Fibroblast of skin of scalp (primary cell): ENCODE measurements around the gene ASPSCR1.
A peak's percentile ranks its signal among the peaks of the same experiment; 100 is the strongest.
"Not testable (repeated sequence)": the region's sequence is repeated elsewhere in the genome, so short reads cannot be mapped to it uniquely, and the experiment has no call there.

Source experiments
- DNase-seq: peaks from one replicate; pipeline ENCODE4 v3.0.0-alpha.2; 2013

Gene ASPSCR1

GRCh38 chr17:81941484-81942166 is 35.8 kb upstream of the ASPSCR1 start:
- DNase-seq, result no peak

GRCh38 chr17:81942167-81942553 is 35.3 kb upstream of the ASPSCR1 start:
- DNase-seq, result no peak

GRCh38 chr17:81944858-81945257 is 32.6 kb upstream of the ASPSCR1 start:
- DNase-seq, result no peak

- DNase-seq, result no peak
Observed at GRCh38 chr17:81947189-81947588, 30.2 kb upstream of the ASPSCR1 start, which contains the start of gene MYADML2. MYADML2 (minus strand) TSS chr17:81947233; CDS start chr17:81941741, 5,492 bp downstream.

GRCh38 chr17:81948635-81949378 is 28.6 kb upstream of the ASPSCR1 start:
- DNase-seq, result no peak

GRCh38 chr17:81950501-81950900 is 26.9 kb upstream of the ASPSCR1 start:
- no peak for DNase-seq

- DNase-seq, result no peak
Observed at GRCh38 chr17:81951785-81952684, 25.4 kb upstream of the ASPSCR1 start.

- DNase-seq, result no peak
Observed at GRCh38 chr17:81952792-81953228, 24.6 kb upstream of the ASPSCR1 start.

- DNase-seq, result not testable (repeated sequence)
Observed at GRCh38 chr17:81953443-81953842, 24.0 kb upstream of the ASPSCR1 start.

- no peak for DNase-seq
Observed at GRCh38 chr17:81954131-81955057, 23.0 kb upstream of the ASPSCR1 start.

GRCh38 chr17:81955058-81955681 is 22.3 kb upstream of the ASPSCR1 start:
- no peak for DNase-seq

- no peak for DNase-seq
Observed at GRCh38 chr17:81955756-81956544, 21.5 kb upstream of the ASPSCR1 start.

GRCh38 chr17:81956607-81957589 is 20.5 kb upstream of the ASPSCR1 start:
- DNase-seq, result no peak

- DNase-seq, result no peak
Observed at GRCh38 chr17:81957691-81958432, 19.6 kb upstream of the ASPSCR1 start.

GRCh38 chr17:81958633-81959342 is 18.6 kb upstream of the ASPSCR1 start:
- DNase-seq, result no peak

- peak; percentile 51 for DNase-seq
Observed at GRCh38 chr17:81959362-81960129, 17.9 kb upstream of the ASPSCR1 start.
